CD4-positive, alpha-beta memory T cell (primary cell): ENCODE measurements around the gene CHN2. TPM values are rescaled to one million over a fixed set of nuclear protein-coding genes. Genes with fewer than 3 reads are reported as not detected.

Source experiments
- CTCF ChIA-PET: fragments of 350-600 bp; sonication (Branson Sonifier 250); formaldehyde crosslinking; loops from one replicate; lab custom pipeline; 2021; ENCODE audit warnings: inconsistent platforms; ENCODE audit not compliant: partially characterized antibody; lab: Charles Lee
- POLR2A ChIA-PET: fragments of 350-600 bp; sonication (Branson Sonifier 250); formaldehyde crosslinking; loops from one replicate; lab custom pipeline; 2021; ENCODE audit not compliant: partially characterized antibody; lab: Charles Lee
- DNase-seq, 5 donors: peaks; one replicate each; pipeline versions ENCODE4 v3.0.0 to v3.0.0-alpha.2; 2020 to 2022; ENCODE audit warnings: mixed read lengths in 1 of 5
- H3K27ac ChIP-seq: one replicate; pipeline ENCODE4 v1.7.0; 2013; ENCODE audit warnings: low read depth, low read length
- H3K27me3 ChIP-seq: 2 replicates; pipeline ENCODE4 v1.7.0; 2013; ENCODE audit warnings: mild to moderate bottlenecking, low read length, moderate library complexity; ENCODE audit not compliant: insufficient read depth
- H3K36me3 ChIP-seq: 2 replicates; pipeline ENCODE4 v1.7.0; 2013; ENCODE audit warnings: mild to moderate bottlenecking, low read length, moderate library complexity; ENCODE audit not compliant: insufficient read depth
- H3K4me1 ChIP-seq: 2 replicates; pipeline ENCODE4 v1.7.0; 2013; ENCODE audit warnings: mild to moderate bottlenecking, low read length, moderate library complexity; ENCODE audit not compliant: insufficient read depth
- H3K4me3 ChIP-seq, 2 donors: one replicate each; pipeline ENCODE4 v1.7.0; 2013; ENCODE audit warnings: low read length in 2 of 2, mild to moderate bottlenecking in 1 of 2
- H3K9me3 ChIP-seq, 2 donors: one replicate each; pipeline ENCODE4 v1.7.0; 2013; ENCODE audit warnings: low read length in 2 of 2, control low read depth in 1 of 2; ENCODE audit not compliant: control insufficient read depth in 1 of 2
- H3K27ac Mint-ChIP-seq, 7 donors: one replicate each; pipeline ENCODE4 v1.8.0; 2020 to 2021; ENCODE audit warnings: mixed read lengths in 7 of 7, mild to moderate bottlenecking in 6 of 7, inconsistent platforms in 3 of 7, moderate library complexity in 3 of 7
- H3K27me3 Mint-ChIP-seq, 2 donors: one replicate each; pipeline ENCODE4 v1.8.0; 2020 to 2021; ENCODE audit warnings: mixed read lengths in 2 of 2
- H3K36me3 Mint-ChIP-seq, 2 donors: one replicate each; pipeline ENCODE4 v1.8.0; 2020 to 2021; ENCODE audit warnings: mixed read lengths in 2 of 2, inconsistent platforms in 1 of 2, mild to moderate bottlenecking in 1 of 2
- H3K4me1 Mint-ChIP-seq, 4 donors: one replicate each; pipeline ENCODE4 v1.8.0; 2020 to 2021; ENCODE audit warnings: mixed read lengths in 4 of 4, mild to moderate bottlenecking in 1 of 4
- H3K4me3 Mint-ChIP-seq, 8 donors: one replicate each; pipeline ENCODE4 v1.8.0; 2020 to 2021; ENCODE audit warnings: mixed read lengths in 8 of 8, mild to moderate bottlenecking in 7 of 8, moderate library complexity in 6 of 8, inconsistent platforms in 3 of 8
- H3K9me3 Mint-ChIP-seq, 8 donors: one replicate each; pipeline ENCODE4 v1.8.0; 2020 to 2021; ENCODE audit warnings: mixed read lengths in 8 of 8, mild to moderate bottlenecking in 5 of 8, inconsistent platforms in 3 of 8, moderate library complexity in 1 of 8
- intact Hi-C: fragments of 100-400 bp; cut with micrococcal nuclease; formaldehyde crosslinking; loops from one replicate; pipeline ENCODE4 v1.15.1; 2023
- polyA plus RNA-seq, 2 donors: library from polyadenylated mRNA; unstranded; fragments of 300-500 nt; fragmentation: Illumina TruSeq; gene quantifications; one replicate each; pipeline ENCODE4 v1.2.3, GENCODE V29; 2021
- total RNA-seq, 2 experiments: library from RNA; stranded (reverse); gene quantifications; one replicate each; pipeline ENCODE4 v1.2.3, GENCODE V29; 2021

CHN2 gene
- total and polyA plus RNA-seq, 4 experiments from 2014 or later, result 1.8 to 7.6 (median 3.5) TPM

DNA sequence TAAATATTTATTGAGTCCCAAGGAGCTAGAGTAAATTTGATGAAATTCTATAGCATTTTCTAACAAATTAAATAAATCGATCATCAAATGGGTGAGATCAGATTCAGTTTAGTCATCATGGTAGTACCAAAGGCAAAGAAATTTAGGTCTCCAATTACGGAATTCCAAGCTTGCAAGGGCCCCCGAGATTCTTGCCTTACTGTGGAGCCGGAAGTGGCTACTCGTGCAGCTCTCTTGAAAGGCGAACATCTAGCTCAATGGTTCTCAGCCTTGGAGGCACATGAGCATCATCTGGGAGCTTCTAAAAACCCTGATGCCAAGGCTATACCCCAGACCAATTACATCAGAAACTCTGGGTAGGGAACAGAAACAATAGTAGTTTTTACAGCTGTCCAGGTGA, 251.2 kb downstream of the CHN2 start:
- CTCF ChIA-PET, result interaction anchor here (1.7 kb wide), 1 partner anchor 13 kb away, joined by 4 read pairs; no protein-coding TSS in a partner anchor
- no peaks in the 10 kb centered on the region for H3K27me3 ChIP-seq
- H3K36me3 Mint-ChIP-seq, result no peaks in the 10 kb centered on the region

DNA sequence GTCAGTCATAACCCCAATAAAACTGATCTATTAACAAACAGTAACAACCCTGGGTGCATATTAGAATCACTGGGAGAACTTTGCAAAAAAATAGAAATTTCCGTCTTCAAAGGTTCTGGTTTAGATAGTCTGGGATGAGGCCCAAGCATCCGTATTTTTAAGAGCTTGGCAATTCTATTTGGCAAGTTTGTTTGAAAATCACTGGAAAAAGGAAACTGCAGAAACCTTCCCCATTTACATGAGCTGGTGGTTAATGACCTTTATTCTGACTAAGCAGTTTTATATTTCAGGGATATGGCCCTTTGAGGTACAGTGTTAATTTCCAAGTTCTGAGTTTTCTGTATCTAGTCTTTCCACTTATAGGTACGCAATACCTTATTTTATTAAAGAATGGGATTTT, 253.3 kb downstream of the CHN2 start:
- Histone ChIP-seq H3K27me3 (no peaks in the 10 kb centered on the region), H3K36me3 (no peaks in the 10 kb centered on the region), H3K4me1 (no peaks in the 10 kb centered on the region), H3K4me3 (no peak overlapping the region), H3K9me3 (no peaks in the 10 kb centered on the region), H3K27ac (no peak overlapping the region)
- DNase-seq, result no peak
- ChIA-PET POLR2A (no interaction called here), CTCF (no interaction called here)
- H3K27ac Mint-ChIP-seq, result no peak overlapping the region
- no peaks in the 10 kb centered on the region for H3K9me3 Mint-ChIP-seq
- no peak overlapping the region for H3K4me3 Mint-ChIP-seq
- intact Hi-C loops, result no loop called here
- no peaks in the 10 kb centered on the region for H3K36me3 Mint-ChIP-seq
- no peaks in the 10 kb centered on the region for H3K27me3 Mint-ChIP-seq
- H3K4me1 Mint-ChIP-seq, result no peaks in the 10 kb centered on the region

More for the DNA sequence above, 251.2 kb downstream of the CHN2 start:
- H3K9me3 ChIP-seq, result no peaks in the 10 kb centered on the region
- DNase-seq, result no peak
- Mint-ChIP-seq H3K9me3 (peaks cover 0 to 3% (median 0%) of the 10 kb centered on the region in 8 donors), H3K27ac (no peak overlapping the region), H3K4me3 (no peak overlapping the region), H3K27me3 (no peaks in the 10 kb centered on the region), H3K4me1 (no peaks in the 10 kb centered on the region)
- intact Hi-C loops, result no loop called here
- H3K4me1 ChIP-seq, result no peaks in the 10 kb centered on the region
- no peaks in the 10 kb centered on the region for H3K36me3 ChIP-seq
- H3K4me3 ChIP-seq, result no peak overlapping the region
- no peak overlapping the region for H3K27ac ChIP-seq
- POLR2A ChIA-PET, result no interaction called here

DNA sequence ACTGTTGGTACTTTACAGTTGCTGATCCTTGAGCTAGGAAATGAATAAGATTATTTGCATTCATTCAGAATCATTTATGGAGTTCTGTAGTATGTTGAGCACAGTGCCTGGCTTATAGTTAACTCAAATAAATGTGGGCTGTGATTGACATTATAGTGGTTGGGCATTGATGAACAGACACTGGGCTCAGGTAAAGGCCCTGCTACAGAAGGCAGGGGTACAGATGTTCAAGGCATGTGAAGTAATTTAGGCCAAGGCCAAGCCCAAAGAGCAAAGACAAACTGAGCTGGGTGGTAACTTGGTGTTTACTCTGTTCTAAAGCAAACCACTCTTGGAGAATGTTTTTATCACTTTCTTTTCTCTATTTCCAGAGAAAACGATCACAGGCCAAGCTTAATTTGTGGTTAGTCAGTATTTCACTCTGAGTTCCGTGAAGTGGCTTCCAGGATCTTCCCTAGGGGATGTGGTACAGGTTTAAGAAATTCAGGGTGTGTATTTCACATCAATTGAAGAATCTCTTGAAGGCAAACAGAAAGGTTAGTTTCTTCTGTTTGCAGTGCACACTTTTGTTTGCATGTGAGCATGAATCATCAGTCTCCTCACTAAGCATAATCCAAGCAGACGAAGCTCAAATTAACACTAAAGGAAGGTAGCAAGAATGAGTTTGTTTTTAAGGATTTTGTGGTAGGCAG, 255.1 kb downstream of the CHN2 start:
- H3K27ac Mint-ChIP-seq, result no peak overlapping the region
- intact Hi-C loops, result no loop called here
- Histone ChIP-seq H3K36me3 (no peaks in the 10 kb centered on the region), H3K27ac (no peak overlapping the region), H3K4me3 (no peak overlapping the region), H3K4me1 (no peaks in the 10 kb centered on the region), H3K9me3 (no peaks in the 10 kb centered on the region), H3K27me3 (no peaks in the 10 kb centered on the region)
- H3K4me3 Mint-ChIP-seq, result no peak overlapping the region
- H3K36me3 Mint-ChIP-seq, result no peaks in the 10 kb centered on the region
- H3K27me3 Mint-ChIP-seq, result no peaks in the 10 kb centered on the region
- POLR2A ChIA-PET, result no interaction called here
- DNase-seq, result no peak
- no peaks in the 10 kb centered on the region for H3K9me3 Mint-ChIP-seq
- CTCF ChIA-PET, result no interaction called here
- no peaks in the 10 kb centered on the region for H3K4me1 Mint-ChIP-seq

DNA sequence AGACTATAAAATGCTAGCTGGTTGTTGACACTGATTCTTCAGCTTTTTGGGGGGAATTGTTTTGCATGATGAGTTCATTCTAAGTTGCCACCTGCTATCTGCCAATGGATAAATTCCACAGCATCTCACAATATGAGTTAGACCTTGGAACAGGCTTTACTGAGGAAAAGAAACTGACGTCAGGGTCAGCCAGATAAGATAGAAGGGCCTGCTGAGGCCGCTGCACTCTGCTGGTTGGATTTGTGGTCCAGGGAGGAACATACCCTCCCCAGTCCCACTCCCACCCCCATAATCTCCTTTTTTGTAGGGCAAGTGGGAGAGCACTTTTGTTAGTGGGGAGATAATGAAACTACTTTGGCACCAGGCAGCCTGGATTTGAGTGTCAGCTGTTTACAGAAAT, 258.4 kb downstream of the CHN2 start:
- H3K9me3 Mint-ChIP-seq, result no peaks in the 10 kb centered on the region
- H3K36me3 ChIP-seq, result no peaks in the 10 kb centered on the region
- no peak for DNase-seq
- no peak overlapping the region for H3K27ac Mint-ChIP-seq
- peaks cover 0 to 2% of the 10 kb centered on the region in 2 donors for H3K27me3 Mint-ChIP-seq
- CTCF ChIA-PET, result no interaction called here
- H3K27ac ChIP-seq, result no peak overlapping the region
- H3K9me3 ChIP-seq, result no peaks in the 10 kb centered on the region
- intact Hi-C loops, result no loop called here
- H3K4me1 Mint-ChIP-seq, result no peaks in the 10 kb centered on the region
- H3K36me3 Mint-ChIP-seq, result no peaks in the 10 kb centered on the region
- H3K4me3 ChIP-seq, result no peak overlapping the region
- H3K4me3 Mint-ChIP-seq, result no peak overlapping the region
- POLR2A ChIA-PET, result no interaction called here
- H3K4me1 ChIP-seq, result no peaks in the 10 kb centered on the region
- no peaks in the 10 kb centered on the region for H3K27me3 ChIP-seq

DNA sequence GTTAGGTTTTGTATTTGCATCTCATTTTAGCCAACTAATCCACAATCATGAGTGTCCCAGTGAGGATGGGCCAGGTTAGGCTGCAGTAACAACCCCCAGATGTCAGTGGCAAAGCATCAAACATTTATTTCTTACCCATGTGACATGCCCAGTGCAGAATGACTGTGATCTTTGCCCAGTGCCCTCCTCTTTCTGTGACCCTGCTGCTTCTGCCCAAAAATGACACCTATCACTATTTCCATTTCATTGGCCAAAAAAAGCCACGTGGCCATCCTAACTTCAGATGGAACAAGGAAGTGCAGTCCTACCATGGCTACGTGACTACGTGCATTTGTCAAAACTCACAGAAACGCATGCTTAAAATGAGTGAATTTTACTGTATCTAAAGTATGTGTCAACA, 259.9 kb downstream of the CHN2 start:
- Histone ChIP-seq H3K27ac (no peak overlapping the region), H3K4me3 (no peak overlapping the region), H3K27me3 (no peaks in the 10 kb centered on the region), H3K36me3 (no peaks in the 10 kb centered on the region), H3K4me1 (no peaks in the 10 kb centered on the region), H3K9me3 (no peaks in the 10 kb centered on the region)
- no peak overlapping the region for H3K27ac Mint-ChIP-seq
- H3K36me3 Mint-ChIP-seq, result no peaks in the 10 kb centered on the region
- ChIA-PET CTCF (interaction anchor here (1.9 kb wide), 1 partner anchor 45 kb away, joined by 6 read pairs; no protein-coding TSS in a partner anchor), POLR2A (no interaction called here)
- peaks cover 0 to 2% of the 10 kb centered on the region in 2 donors for H3K27me3 Mint-ChIP-seq
- no peak for DNase-seq
- no peaks in the 10 kb centered on the region for H3K9me3 Mint-ChIP-seq
- H3K4me3 Mint-ChIP-seq, result no peak overlapping the region
- intact Hi-C loops, result no loop called here
- no peaks in the 10 kb centered on the region for H3K4me1 Mint-ChIP-seq

DNA sequence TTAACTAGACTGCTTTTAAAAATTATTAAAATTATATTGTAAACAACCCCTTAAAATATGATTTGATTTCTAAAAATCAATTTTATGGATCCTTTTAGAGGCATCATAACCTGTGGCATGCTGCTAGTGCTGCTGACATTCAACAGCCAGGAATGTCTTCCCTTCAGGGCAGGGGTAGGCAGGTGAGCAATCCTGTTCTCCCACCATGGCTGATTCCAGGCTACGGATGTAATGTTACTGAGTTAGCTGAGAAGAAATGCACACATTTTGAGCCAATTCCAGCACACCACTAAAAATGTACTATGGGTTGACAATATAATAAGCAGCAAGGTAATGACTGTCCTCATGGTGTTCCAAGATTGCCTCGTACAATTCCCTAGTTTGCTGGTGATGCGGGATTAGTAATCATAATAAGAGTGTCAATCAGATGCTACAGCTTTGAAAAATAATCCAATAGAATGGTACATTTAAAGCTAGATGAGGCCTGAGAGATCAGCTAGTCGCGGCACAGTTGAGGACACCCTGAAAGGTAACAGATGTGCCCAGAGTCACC, 260.4 kb downstream of the CHN2 start:
- no peaks in the 10 kb centered on the region for H3K36me3 Mint-ChIP-seq
- H3K9me3 Mint-ChIP-seq, result no peaks in the 10 kb centered on the region
- H3K27me3 Mint-ChIP-seq, result peaks cover 0 to 2% of the 10 kb centered on the region in 2 donors
- Histone ChIP-seq H3K4me3 (no peak overlapping the region), H3K27me3 (no peaks in the 10 kb centered on the region), H3K4me1 (no peaks in the 10 kb centered on the region), H3K36me3 (no peaks in the 10 kb centered on the region), H3K9me3 (no peaks in the 10 kb centered on the region), H3K27ac (no peak overlapping the region)
- no peaks in the 10 kb centered on the region for H3K4me1 Mint-ChIP-seq
- H3K27ac Mint-ChIP-seq, result no peak overlapping the region
- CTCF ChIA-PET, result interaction anchor here (1.9 kb wide), 1 partner anchor 46 kb away, joined by 6 read pairs; no protein-coding TSS in a partner anchor
- POLR2A ChIA-PET, result no interaction called here
- H3K4me3 Mint-ChIP-seq, result no peak overlapping the region
- intact Hi-C loops, result no loop called here
- no peak for DNase-seq

DNA sequence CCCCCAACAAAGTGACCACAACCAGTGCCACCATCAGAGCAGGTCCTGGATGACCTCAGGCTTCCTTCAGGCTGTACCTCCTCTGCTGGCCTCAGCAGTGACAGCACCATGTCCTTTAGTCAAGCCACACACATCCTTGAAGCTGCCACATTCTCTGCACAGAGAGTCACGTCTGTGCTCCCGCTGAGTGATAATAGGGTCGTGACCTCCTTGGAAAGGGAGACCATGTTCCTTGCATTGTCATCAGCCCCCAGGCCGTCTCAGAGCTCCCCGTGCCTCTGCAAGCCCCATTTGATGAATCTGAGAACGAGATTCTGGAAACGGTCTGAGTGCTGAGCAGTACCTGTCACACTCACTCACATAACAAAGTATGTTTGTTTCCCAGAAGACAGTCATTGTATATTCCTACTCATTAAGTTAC, 262.6 kb downstream of the CHN2 start:
- intact Hi-C loops, result no loop called here
- POLR2A ChIA-PET, result no interaction called here

More for the DNA sequence above, 262.6 kb downstream of the CHN2 start:
- Mint-ChIP-seq H3K4me1 (no peaks in the 10 kb centered on the region), H3K36me3 (no peaks in the 10 kb centered on the region), H3K4me3 (no peak overlapping the region), H3K9me3 (no peaks in the 10 kb centered on the region), H3K27ac (no peak overlapping the region), H3K27me3 (peaks cover 0 to 2% of the 10 kb centered on the region in 2 donors)
- CTCF ChIA-PET, result interaction anchor here (1.5 kb wide), 1 partner anchor 48 kb away, joined by 3 read pairs; no protein-coding TSS in a partner anchor
- Histone ChIP-seq H3K4me3 (no peak overlapping the region), H3K27me3 (no peaks in the 10 kb centered on the region), H3K9me3 (no peaks in the 10 kb centered on the region), H3K27ac (no peak overlapping the region), H3K36me3 (no peaks in the 10 kb centered on the region), H3K4me1 (no peaks in the 10 kb centered on the region)
- no peak for DNase-seq
